Activated T-cell treated with anti-CD3 and anti-CD28 coated beads, Interleukin-2, amount 50 U/mL, for 4 hours (primary cell): ENCODE measurements around the gene ANKMY1. TPM values are rescaled to one million over a fixed set of nuclear protein-coding genes. Genes with fewer than 3 reads are reported as not detected.
"Not testable (repeated sequence)": the region's sequence is repeated elsewhere in the genome, so short reads cannot be mapped to it uniquely, and the experiment has no call there.

ENCODE experiments used
- ATAC-seq, 2 donors: fragments of 200-7000 bp; cut with Tn5 transposase; one replicate each; pipeline ENCODE4 v1.10.0; 2021
- DNase-seq: peaks from one replicate; pipeline ENCODE4 v3.0.0-alpha.2; 2020
- H3K27me3 Mint-ChIP-seq: one replicate; pipeline ENCODE4 v1.8.0; 2021; ENCODE audit warnings: low read depth, mixed read lengths
- H3K36me3 Mint-ChIP-seq: one replicate; pipeline ENCODE4 v1.8.0; 2022; ENCODE audit warnings: mixed read lengths; ENCODE audit not compliant: insufficient read depth
- H3K4me1 Mint-ChIP-seq: one replicate; pipeline ENCODE4 v1.8.0; 2021; ENCODE audit warnings: low read depth, mixed read lengths
- H3K4me3 Mint-ChIP-seq: one replicate; pipeline ENCODE4 v1.8.0; 2021; ENCODE audit warnings: mild to moderate bottlenecking, moderate library complexity, mixed read lengths
- H3K9me3 Mint-ChIP-seq: one replicate; pipeline ENCODE4 v1.8.0; 2021; ENCODE audit warnings: mixed read lengths
- total RNA-seq, 3 donors: library from RNA; stranded (reverse); gene quantifications; one replicate each; pipeline ENCODE4 v1.2.1, GENCODE V29; 2021

Gene ANKMY1
- total RNA-seq, 3 donors from 2014 or later = 15.7 to 17.2 (median 15.8) TPM

DNA sequence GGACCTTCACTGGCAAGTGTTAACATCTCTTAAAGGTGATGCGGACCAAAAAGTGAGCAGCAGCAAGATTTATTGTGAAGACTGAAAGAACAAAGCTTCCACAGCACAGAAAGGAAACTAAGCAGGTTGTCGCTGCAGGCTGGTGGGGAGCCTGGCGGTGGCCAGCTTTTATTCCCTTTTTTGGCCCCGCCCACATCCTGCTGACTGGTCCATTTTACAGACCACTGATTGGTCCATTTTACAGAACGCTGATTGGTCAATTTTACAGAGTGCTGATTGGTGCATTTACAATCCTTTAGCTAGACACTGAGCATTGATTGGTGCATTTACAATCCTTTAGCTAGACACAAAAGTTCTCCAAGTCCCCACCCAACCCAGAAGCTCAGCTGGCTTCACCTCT is 35.9 kb downstream of the ANKMY1 start:
- DNase-seq, H3K27me3 Mint-ChIP-seq, ATAC-seq, H3K9me3 Mint-ChIP-seq, H3K4me3 Mint-ChIP-seq, H3K4me1 Mint-ChIP-seq: not testable (repeated sequence)
- H3K36me3 Mint-ChIP-seq = peaks cover 44% of the 10 kb centered on the region

DNA sequence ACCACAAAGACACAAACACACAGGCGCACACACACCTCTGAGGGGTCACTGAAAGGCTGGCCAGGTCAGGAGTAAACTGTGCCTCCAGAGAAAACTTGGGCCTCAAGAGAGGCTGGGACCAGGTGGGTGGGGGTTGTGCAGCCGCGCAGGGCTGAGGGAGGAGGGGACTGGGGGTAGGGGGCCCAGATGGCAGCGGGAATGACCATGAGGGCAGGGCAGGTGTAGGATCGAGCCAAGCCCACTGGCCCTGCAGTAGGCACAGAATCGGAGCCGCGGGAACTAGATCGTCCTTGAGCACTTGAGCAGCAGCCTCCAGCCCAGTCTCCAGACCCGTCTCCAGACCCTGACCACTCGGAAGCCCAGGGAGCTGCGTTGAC is 36.8 kb downstream of the ANKMY1 start:
- Mint-ChIP-seq H3K9me3 (peaks cover 5% of the 10 kb centered on the region), H3K4me1 (peaks cover 2% of the 10 kb centered on the region), H3K36me3 (peaks cover 42% of the 10 kb centered on the region), H3K27me3 (no peaks in the 10 kb centered on the region), H3K4me3 (no peak overlapping the region)
- ATAC-seq (no peak), DNase-seq (no peak)

DNA sequence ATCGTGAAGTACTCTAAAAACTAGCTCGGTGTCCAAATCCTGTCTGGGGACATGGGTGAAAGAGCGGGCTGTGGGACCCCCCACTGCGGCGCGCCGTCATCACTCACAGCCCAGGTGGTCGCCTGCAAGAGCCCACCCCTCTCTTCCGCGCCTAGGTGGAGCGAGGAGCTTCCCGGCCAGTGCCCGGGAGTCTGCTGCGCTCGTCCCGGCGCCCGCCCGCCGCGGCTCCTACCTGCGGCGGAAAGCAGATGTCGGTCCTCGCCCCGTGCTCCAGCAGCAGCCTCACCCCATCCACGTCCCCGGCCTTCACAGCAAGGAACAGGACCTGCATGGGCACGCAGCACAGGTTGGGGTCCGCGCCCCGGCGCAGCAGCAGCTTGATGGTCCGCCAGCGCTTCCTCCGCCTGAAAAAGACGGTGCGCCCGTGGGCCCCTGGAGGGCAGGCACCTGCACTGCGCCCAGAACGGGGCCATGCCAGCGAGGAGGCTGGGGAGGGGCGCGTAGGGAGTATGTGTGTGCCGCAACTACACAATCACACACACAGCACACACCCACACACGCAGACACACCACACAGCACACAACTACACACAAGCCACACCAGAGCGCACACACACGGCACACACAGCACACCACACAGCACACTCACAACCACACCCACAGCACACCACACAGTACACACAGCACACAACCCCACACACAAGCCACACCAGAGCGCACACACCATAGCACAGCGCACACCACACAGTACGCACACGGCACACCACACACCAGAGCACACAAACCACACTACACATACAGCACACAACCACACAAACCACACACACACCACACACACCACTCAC is 37.4 kb downstream of the ANKMY1 start:
- Mint-ChIP-seq H3K27me3 (no peaks in the 10 kb centered on the region), H3K4me3 (no peak overlapping the region), H3K4me1 (peaks cover 2% of the 10 kb centered on the region), H3K9me3 (peaks cover 5% of the 10 kb centered on the region), H3K36me3 (peaks cover 39% of the 10 kb centered on the region)
- ATAC-seq (peak in 1 of 2 donors; percentile 28), DNase-seq (no peak)

DNA sequence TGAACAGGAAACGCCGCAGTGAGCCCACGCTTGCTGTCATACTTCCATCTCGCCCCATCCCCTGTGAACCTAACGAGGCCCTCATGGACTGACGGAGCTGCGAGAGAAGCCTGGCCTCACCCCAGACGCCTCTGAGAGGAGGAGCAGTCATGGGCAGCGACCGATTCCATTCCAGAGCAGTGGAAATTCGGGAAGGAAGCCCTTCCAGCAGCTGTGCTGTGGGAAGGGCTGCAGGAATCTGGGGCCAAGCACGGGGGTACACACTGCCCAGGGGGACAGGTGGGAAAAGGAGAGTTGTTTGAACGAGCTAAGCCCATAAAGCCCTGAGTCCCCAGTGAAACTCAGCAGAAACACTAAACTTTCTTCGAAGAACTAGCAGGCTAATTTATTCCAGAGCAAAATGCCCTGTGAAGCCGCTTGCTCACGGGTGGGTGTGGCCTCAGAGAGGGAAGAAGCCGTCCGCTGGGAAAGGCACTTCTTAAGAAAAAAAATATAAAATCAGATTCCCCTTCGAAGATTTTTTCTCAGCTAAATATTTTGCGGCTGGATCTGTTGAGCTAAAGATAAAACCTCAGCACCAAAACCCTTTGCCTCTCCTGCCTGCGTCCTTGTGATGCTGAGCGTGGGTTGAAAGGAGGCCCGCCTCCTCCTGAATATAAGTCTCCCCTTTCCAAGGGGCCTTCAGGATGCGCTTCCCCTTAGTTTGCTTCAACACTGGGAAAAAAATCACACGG is 38.2 kb downstream of the ANKMY1 start:
- H3K36me3 Mint-ChIP-seq = peaks cover 31% of the 10 kb centered on the region
- no peak overlapping the region for H3K4me3 Mint-ChIP-seq
- no peak for ATAC-seq

DNA sequence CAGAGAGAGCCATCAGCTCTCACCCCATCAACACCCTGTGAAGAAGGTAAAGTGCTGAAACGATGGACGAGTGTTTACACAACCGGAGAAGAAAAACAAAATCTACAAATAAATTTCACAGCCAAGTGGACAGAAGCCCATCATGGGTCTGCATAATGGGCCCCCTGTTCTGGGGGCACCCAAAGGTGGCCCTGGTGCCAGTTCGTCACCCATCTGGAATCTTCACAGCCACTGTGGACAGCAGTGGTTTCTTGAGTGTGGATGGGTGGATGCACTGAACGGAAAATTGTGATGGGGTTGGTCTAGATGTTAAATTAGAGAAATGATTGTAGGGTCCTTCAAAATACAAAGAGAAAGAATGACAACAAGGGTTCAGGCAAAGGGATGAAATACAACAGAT is 38.8 kb downstream of the ANKMY1 start:
- Mint-ChIP-seq H3K27me3 (no peaks in the 10 kb centered on the region), H3K4me3 (no peak overlapping the region), H3K9me3 (no peaks in the 10 kb centered on the region), H3K36me3 (peaks cover 28% of the 10 kb centered on the region), H3K4me1 (peaks cover 9% of the 10 kb centered on the region)
- DNase-seq = no peak
- ATAC-seq = no peak

More for the DNA sequence above, 38.2 kb downstream of the ANKMY1 start:
- Mint-ChIP-seq H3K4me1 (peaks cover 4% of the 10 kb centered on the region), H3K27me3 (no peaks in the 10 kb centered on the region), H3K9me3 (no peaks in the 10 kb centered on the region)
- no peak for DNase-seq

DNA sequence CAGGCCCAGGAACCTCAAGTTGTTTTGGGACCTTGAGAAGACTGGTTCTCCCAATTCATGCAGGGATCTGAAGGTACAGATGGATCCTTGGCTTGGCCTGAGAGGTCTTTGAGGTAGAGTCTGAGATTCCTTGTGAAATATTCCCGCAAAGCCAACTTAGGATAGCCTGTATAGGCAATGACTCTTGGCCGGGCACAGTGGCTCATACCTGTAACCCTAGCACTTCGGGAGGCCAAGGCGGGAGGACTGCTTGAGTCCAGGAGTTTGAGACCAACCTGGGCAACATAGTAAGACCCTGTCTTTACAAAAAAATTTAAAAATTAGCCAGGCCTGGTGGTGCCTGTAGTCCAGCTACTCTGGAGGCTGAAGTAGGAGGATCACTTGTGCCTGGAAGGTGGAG is 40.4 kb downstream of the ANKMY1 start:
- Mint-ChIP-seq H3K36me3 (peaks cover 16% of the 10 kb centered on the region), H3K9me3 (no peaks in the 10 kb centered on the region), H3K4me1 (peaks cover 16% of the 10 kb centered on the region), H3K27me3 (no peaks in the 10 kb centered on the region), H3K4me3 (no peak overlapping the region)
- no peak for DNase-seq
- no peak for ATAC-seq

DNA sequence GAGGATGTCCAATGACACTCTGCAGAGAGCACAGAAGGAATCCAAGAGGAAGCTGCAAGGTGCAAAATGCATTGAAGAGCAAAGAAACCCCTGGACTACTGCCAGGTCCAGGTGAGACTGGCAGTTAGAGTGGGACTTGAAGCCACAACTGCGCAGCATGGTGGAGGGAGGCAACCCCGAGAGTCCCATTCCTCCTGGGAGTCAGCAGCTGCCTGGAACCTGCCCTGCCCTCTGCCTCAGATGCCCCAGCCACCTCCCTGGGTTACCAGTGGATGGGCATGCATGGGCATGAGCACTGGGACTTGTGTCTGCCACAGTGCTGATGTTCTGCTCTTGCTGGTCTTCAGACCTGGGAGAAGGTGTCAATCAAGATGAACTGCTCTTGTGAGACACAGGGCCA is 43.2 kb downstream of the ANKMY1 start:
- H3K36me3 Mint-ChIP-seq = peaks cover 21% of the 10 kb centered on the region
- ATAC-seq (no peak), DNase-seq (no peak)
- no peaks in the 10 kb centered on the region for H3K9me3 Mint-ChIP-seq
- H3K4me3 Mint-ChIP-seq = no peak overlapping the region
- peaks cover 14% of the 10 kb centered on the region for H3K4me1 Mint-ChIP-seq
- no peaks in the 10 kb centered on the region for H3K27me3 Mint-ChIP-seq

DNA sequence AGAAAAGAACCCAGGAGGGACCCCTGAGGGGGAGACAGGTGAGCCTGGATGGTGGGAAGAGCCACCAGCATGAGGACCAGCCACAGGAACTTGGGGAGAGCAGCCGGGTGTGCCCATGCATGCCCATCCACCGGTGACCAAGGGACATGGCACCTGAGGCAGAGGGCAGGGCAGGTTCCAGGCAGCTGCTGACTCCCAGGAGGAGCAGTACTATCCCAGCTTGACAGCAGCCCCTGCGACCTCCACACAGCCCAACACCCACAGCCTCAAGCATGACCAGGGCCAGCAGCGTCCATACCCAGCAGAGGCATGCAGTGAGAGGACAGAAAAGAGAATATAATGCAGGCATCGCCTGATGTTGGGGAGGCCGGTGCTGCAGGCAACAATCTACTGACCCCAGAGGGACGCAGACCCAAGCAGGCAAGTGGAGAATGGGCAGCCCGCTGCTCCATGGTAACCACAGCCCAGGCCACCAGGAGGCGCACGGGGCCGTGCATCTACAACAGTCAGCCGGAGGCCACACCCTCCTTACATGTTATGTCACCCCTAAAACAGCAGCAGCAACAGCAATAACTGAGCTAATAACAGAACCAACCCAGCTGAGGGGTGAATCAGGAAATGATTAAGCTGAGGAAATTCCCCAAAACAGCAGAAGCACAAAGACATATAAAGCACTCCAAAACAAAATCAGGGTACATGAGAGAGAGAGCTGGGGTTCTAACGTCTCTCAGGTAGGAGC is 44.1 kb downstream of the ANKMY1 start:
- peak; percentile 97 to 99 for ATAC-seq
- H3K27me3 Mint-ChIP-seq = no peaks in the 10 kb centered on the region
- peak; percentile 84 for DNase-seq
- H3K9me3 Mint-ChIP-seq = no peaks in the 10 kb centered on the region
- peak overlapping the region; percentile 27 for H3K4me3 Mint-ChIP-seq
- H3K4me1 Mint-ChIP-seq = peaks cover 14% of the 10 kb centered on the region
- H3K36me3 Mint-ChIP-seq = peaks cover 25% of the 10 kb centered on the region

DNA sequence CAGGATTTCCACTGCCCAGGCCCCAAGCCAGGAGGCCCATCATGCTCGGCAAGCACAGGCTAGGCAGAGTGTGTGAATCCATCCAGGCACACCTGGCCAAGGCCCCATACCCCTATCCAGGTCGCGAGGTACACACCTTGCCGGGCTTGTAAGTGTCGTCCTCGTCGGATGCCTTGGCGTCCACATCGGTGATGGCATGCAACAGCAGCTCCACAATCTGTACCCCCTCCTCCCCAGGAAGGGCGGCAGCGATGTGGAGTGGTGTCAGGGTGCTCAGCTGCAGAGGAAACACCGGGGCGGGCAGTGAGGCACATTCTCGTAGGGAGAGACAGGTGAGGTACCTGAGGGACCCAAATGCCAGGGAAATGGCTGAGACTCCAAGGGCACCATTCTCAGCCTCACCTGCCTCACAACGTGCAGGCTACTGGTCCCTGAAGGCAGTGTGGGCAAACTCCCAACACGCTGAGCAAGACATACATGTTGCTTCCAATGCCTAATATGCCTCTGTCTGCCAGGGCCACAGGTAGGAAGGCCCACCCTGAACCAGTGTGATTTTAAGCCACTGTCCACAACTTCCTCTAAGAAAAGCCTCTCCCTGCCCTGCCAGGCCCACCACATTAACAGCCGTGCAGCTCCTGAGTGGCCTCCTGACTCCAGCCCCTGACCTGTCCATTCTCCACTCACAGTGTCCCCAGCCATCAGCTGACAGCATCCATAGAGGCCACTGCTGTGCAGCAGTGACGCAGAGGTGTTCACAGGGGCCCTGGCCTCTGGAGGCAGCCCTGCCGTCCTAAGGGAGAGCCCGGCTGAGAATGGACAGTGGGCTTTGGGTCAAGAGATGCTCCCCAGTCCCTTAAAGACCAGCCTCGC is 44.9 kb downstream of the ANKMY1 start:
- Mint-ChIP-seq H3K4me1 (peaks cover 14% of the 10 kb centered on the region), H3K36me3 (peaks cover 29% of the 10 kb centered on the region), H3K4me3 (no peak overlapping the region), H3K27me3 (no peaks in the 10 kb centered on the region), H3K9me3 (no peaks in the 10 kb centered on the region)
- DNase-seq = no peak
- ATAC-seq = no peak

DNA sequence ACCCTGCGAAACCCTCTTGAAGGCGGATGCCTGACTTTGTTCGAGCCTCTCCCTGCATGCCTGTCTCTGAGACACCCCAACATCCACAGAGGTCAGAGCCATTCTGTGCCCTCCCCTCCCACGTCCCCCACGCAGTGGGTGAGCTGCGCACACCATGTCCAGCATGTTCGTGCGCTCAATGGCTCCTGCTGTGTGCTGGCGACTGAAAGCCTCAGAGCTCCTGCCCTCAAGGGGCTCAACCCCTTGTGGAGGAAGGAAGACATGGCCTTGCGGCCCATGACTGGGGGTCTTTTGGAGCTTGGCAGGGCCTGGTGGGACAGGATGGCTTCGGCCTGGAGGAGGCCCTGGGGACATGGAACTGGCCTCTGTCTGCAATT is 45.7 kb downstream of the ANKMY1 start:
- Mint-ChIP-seq H3K9me3 (no peaks in the 10 kb centered on the region), H3K4me1 (peaks cover 14% of the 10 kb centered on the region), H3K27me3 (no peaks in the 10 kb centered on the region), H3K4me3 (no peak overlapping the region), H3K36me3 (peaks cover 27% of the 10 kb centered on the region)
- ATAC-seq = no peak
- DNase-seq = no peak

DNA sequence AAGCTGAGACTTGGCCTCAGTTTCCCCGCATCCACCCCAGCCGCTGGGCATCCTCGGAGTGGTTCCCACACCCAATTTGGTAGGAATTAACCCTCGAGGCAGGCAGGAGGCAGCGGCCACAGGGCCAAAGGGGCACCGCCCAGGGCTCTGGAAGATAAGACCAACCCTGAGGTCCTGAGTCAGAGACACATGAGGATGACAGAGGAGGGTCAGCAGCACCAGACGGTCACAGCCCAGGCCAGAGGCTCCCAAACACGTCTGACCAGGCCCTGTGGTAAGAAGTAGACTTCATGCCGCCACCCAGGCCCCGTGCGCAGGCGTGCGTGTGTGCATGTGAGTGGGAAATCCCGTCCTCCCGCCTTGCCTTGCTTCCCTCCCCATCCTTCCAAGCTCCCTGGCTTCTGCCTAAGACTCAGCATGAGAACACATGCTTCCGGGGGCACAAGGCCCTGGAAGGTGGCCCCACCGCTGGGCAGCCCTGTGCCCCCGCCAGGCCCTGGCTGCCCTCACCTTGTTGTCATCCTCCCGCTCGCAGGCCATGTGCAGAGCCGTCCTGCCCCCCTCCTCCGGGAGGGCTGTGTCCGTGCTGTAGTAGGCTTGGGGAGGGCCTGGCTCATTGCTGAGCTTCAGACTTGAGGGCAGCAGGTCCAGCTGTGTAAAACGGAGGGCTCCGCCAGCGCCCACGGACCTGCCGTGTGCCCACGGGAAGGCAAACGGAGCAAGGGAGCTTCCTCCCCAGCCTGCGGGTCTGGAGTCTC is 46.3 kb downstream of the ANKMY1 start:
- Mint-ChIP-seq H3K9me3 (no peaks in the 10 kb centered on the region), H3K36me3 (peaks cover 25% of the 10 kb centered on the region), H3K4me3 (no peak overlapping the region), H3K4me1 (peaks cover 14% of the 10 kb centered on the region), H3K27me3 (no peaks in the 10 kb centered on the region)
- no peak for ATAC-seq
- DNase-seq = no peak

DNA sequence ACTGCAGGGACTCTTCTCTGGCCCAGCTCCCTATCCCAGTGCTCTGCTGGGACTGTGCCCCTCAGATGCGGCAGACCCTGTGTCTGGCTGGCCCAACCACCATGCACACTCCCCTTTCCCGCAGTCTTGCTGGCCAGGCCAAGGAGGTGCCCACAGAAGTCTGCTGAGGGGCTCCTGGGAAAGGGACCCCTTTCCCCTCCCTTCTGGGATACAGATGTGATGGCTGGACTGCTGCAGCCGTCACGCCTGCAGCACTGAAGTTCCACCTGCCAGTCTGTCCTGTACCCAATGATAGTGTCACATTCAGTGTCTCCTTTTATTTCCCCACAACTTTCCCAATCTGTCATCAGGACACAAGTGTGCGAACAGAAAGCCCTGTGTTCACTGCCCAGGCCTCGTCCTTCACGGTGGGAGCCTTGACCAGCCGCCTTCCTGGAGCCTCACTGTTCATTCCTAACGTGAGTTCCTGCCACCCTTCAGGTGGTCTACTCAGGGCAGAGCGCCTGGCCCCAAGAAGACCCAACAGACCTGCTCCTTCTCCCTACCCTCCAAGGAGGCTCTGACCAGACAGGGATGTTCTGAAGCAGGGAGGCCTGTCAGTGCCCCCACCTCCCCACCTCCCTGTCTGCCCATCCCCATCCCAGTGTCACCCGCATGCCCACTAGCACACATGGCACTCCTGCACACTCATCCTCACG is 47.1 kb downstream of the ANKMY1 start:
- Mint-ChIP-seq H3K4me3 (no peak overlapping the region), H3K36me3 (peaks cover 24% of the 10 kb centered on the region), H3K4me1 (peaks cover 14% of the 10 kb centered on the region), H3K27me3 (no peaks in the 10 kb centered on the region), H3K9me3 (no peaks in the 10 kb centered on the region)
- DNase-seq (no peak), ATAC-seq (no peak)
